Loucy (cell line): Measurements from ENCODE around the gene MYO3A.

Experiments used
- H2AFZ ChIP-seq: fragments of 200-600 bp; sonication (generic); 2 replicates; pipeline ENCODE4 v1.6.0; 2016; ENCODE audit warnings: antibody characterized with exemption, mild to moderate bottlenecking, low read length, moderate library complexity
- H3F3A ChIP-seq: fragments of 200-600 bp; 2 replicates; pipeline ENCODE4 v1.6.0; 2016; ENCODE audit warnings: antibody characterized with exemption, low read depth, mild to moderate bottlenecking
- H3K27me3 ChIP-seq: fragments of 200-600 bp; sonication (generic); 2 replicates; pipeline ENCODE4 v1.6.1; 2014; ENCODE audit warnings: low read length, mild to moderate bottlenecking; ENCODE audit not compliant: insufficient read depth, poor library complexity, severe bottlenecking
- H3K36me3 ChIP-seq: fragments of 200-600 bp; sonication (generic); 2 replicates; pipeline ENCODE4 v1.6.1; 2016; ENCODE audit warnings: low read length; ENCODE audit not compliant: insufficient read depth
- H3K4me1 ChIP-seq: fragments of 200-600 bp; sonication (generic); 2 replicates; pipeline ENCODE4 v1.5.1; 2014; ENCODE audit warnings: low read length, mild to moderate bottlenecking; ENCODE audit not compliant: insufficient read depth, poor library complexity, severe bottlenecking
- H3K4me2 ChIP-seq: fragments of 200-600 bp; sonication (generic); 2 replicates; pipeline ENCODE4 v1.6.0; 2014; ENCODE audit warnings: antibody characterized with exemption, low read length, low read depth, mild to moderate bottlenecking; ENCODE audit not compliant: poor library complexity, severe bottlenecking
- H3K4me3 ChIP-seq: fragments of 200-600 bp; sonication (generic); 2 replicates; pipeline ENCODE4 v1.5.1; 2014; ENCODE audit warnings: low read length, mild to moderate bottlenecking, mixed read lengths; ENCODE audit not compliant: poor library complexity, severe bottlenecking
- H3K79me2 ChIP-seq: fragments of 200-600 bp; sonication (generic); 2 replicates; pipeline ENCODE4 v1.6.1; 2014; ENCODE audit warnings: low read length; ENCODE audit not compliant: insufficient read depth
- H3K9ac ChIP-seq: fragments of 200-600 bp; sonication (generic); 2 replicates; pipeline ENCODE4 v1.6.0; 2014; ENCODE audit warnings: mild to moderate bottlenecking, low read depth, low read length, moderate library complexity; ENCODE audit not compliant: poor library complexity, severe bottlenecking
- H3K9me2 ChIP-seq: fragments of 200-600 bp; sonication (generic); replicated peaks from 2 replicates; pipeline ENCODE4 v1.6.1; 2016; ENCODE audit warnings: low read depth, low read length, mixed read lengths
- H3K9me3 ChIP-seq: fragments of 200-600 bp; sonication (generic); 2 replicates; pipeline ENCODE4 v1.6.1; 2014; ENCODE audit warnings: mild to moderate bottlenecking, antibody characterized with exemption, low read length, low read depth; ENCODE audit not compliant: insufficient read depth
- H4K20me1 ChIP-seq: fragments of 200-600 bp; sonication (generic); 2 replicates; pipeline ENCODE4 v1.6.0; 2014; ENCODE audit warnings: antibody characterized with exemption, low read length, mild to moderate bottlenecking; ENCODE audit not compliant: insufficient read depth, poor library complexity, severe bottlenecking
- EZH2phosphoT487 ChIP-seq: fragments of 200-600 bp; IDR thresholded peaks from 2 replicates; pipeline ENCODE4 v1.6.1; 2018; ENCODE audit warnings: antibody characterized with exemption, mild to moderate bottlenecking, moderate library complexity, borderline replicate concordance
- TF ChIP-seq, protein P1 (sequence below): fragments of 200-600 bp; sonication (generic); conservative IDR thresholded peaks from 2 replicates; pipeline ENCODE4 v1.5.1; 2014; ENCODE audit warnings: mild to moderate bottlenecking, antibody characterized with exemption, low read length

The MYO3A gene

DNA sequence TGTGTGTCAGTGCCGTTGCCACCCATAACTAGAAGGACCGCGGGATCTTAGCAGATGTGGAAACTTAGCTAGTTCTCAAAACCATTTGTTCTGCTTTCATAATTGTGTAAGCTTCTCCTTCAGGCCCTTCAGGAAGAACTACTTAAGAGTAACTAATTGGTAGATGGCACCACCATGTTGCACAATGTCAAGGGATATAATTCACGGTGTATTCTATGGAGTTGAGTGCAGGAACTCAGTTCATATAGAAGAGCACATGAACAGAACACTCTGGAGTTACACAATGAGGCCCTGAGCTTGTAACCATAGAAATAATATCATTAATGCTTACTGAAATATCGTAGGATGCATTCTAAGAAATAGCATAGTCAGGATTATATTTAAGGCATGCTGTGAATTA is 156.0 kb downstream of the MYO3A start:
- Histone ChIP-seq H3K4me1 (no peaks in the 10 kb centered on the region), H3K9ac (no peak overlapping the region), H3K9me3 (no peaks in the 10 kb centered on the region), H3K4me3 (no peak overlapping the region), H3K79me2 (no peaks in the 10 kb centered on the region), H2AFZ (no peak overlapping the region), H3K4me2 (no peak overlapping the region), H3F3A (no peaks in the 10 kb centered on the region), H3K9me2 (no peaks in the 10 kb centered on the region), H3K27me3 (no peaks in the 10 kb centered on the region), H4K20me1 (no peaks in the 10 kb centered on the region), H3K36me3 (no peaks in the 10 kb centered on the region)
- TF ChIP-seq EZH2phosphoT487, result no peak
- TF ChIP-seq, protein P1, sequence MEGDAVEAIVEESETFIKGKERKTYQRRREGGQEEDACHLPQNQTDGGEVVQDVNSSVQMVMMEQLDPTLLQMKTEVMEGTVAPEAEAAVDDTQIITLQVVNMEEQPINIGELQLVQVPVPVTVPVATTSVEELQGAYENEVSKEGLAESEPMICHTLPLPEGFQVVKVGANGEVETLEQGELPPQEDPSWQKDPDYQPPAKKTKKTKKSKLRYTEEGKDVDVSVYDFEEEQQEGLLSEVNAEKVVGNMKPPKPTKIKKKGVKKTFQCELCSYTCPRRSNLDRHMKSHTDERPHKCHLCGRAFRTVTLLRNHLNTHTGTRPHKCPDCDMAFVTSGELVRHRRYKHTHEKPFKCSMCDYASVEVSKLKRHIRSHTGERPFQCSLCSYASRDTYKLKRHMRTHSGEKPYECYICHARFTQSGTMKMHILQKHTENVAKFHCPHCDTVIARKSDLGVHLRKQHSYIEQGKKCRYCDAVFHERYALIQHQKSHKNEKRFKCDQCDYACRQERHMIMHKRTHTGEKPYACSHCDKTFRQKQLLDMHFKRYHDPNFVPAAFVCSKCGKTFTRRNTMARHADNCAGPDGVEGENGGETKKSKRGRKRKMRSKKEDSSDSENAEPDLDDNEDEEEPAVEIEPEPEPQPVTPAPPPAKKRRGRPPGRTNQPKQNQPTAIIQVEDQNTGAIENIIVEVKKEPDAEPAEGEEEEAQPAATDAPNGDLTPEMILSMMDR, result no peak

DNA sequence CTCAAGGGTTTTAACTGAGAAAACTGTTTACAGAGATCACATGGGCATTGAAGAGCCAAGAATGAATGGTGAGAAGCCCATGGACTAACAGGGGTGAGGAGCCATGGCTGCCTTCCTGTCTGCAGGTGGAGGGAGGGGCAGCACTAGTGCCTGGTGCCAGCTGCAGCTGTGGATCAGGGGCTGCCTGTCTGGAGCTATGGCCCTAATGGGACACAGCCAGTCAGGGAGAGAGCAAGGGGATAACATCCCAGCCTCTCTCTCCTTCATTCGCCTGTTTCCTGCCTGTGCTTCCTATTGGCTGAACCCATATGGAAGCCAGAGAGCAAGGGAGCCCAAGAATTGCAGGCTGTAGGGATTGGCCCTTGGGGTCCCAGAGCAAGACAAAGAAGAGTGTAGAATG is 156.7 kb downstream of the MYO3A start:
- Histone ChIP-seq H3K79me2 (no peaks in the 10 kb centered on the region), H3K4me2 (no peak overlapping the region), H4K20me1 (no peaks in the 10 kb centered on the region), H3K4me3 (no peak overlapping the region), H3K36me3 (no peaks in the 10 kb centered on the region), H3K9ac (no peak overlapping the region), H2AFZ (no peak overlapping the region), H3K9me3 (no peaks in the 10 kb centered on the region), H3K4me1 (no peaks in the 10 kb centered on the region), H3F3A (no peaks in the 10 kb centered on the region), H3K27me3 (no peaks in the 10 kb centered on the region), H3K9me2 (no peaks in the 10 kb centered on the region)
- TF ChIP-seq EZH2phosphoT487, result no peak
- TF ChIP-seq, protein P1, result no peak

DNA sequence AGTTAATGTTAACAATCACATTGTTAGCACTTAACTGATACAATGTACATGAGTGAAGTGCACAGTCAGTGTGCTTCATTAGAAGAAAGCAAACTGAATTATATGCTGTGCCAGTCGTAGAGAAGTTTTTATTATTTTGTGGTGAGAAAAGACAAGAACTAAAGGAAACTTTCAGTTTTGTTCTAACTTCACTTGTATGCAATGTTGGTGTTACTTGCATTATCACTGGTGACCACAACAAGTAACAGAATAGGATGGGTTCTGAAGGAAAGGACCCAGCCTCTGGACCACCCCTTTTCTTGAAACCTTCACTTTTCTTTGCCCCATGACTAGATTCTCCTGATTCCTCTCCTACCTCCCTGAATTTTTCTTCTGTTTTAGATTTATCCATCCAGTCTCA is 159.2 kb downstream of the MYO3A start:
- TF ChIP-seq, protein P1, result no peak
- TF ChIP-seq EZH2phosphoT487, result no peak
- Histone ChIP-seq H3K4me3 (no peak overlapping the region), H3F3A (no peaks in the 10 kb centered on the region), H3K79me2 (no peaks in the 10 kb centered on the region), H3K36me3 (no peaks in the 10 kb centered on the region), H3K4me1 (no peaks in the 10 kb centered on the region), H2AFZ (no peak overlapping the region), H3K9ac (no peak overlapping the region), H3K27me3 (no peaks in the 10 kb centered on the region), H3K9me3 (no peaks in the 10 kb centered on the region), H4K20me1 (no peaks in the 10 kb centered on the region), H3K9me2 (no peaks in the 10 kb centered on the region; the same call in 1 of the 2 replicates), H3K4me2 (no peak overlapping the region)
